ENCODE data around the gene DMXL2. TPM values are rescaled to one million over a fixed set of nuclear protein-coding genes. Genes with fewer than 3 reads are reported as not detected.
"Not testable (repeated sequence)": the region's sequence is repeated elsewhere in the genome, so short reads cannot be mapped to it uniquely, and the experiment has no call there.

DMXL2 gene
- total RNA-seq, 1 donor from 2014 or later, result 68.3 TPM

GRCh38 chr15:51620641-51621040, 1.9 kb downstream of the DMXL2 start:
- H3K4me3 ChIP-seq, result peak overlapping the region; percentile 94
- DNase-seq (no peak), ATAC-seq (no peak)
- no peaks in the 10 kb centered on the region for H3K27me3 ChIP-seq (ENCODE audit: low read depth)
- no peak for TF ChIP-seq CTCF (IDR thresholded peaks at IDR 0.05)
- H3K4me1 ChIP-seq, result peaks cover 16% of the 10 kb centered on the region
- H3K36me3 ChIP-seq, result no peaks in the 10 kb centered on the region
- H3K9me3 ChIP-seq, result no peaks in the 10 kb centered on the region
- intact Hi-C loops (cut with DNase I), result no loop called here
- no peak overlapping the region for H3K27ac ChIP-seq

GRCh38 chr15:51620122-51620521, 2.4 kb downstream of the DMXL2 start:
- ATAC-seq (no peak), DNase-seq (no peak)
- H3K36me3 ChIP-seq, result no peaks in the 10 kb centered on the region
- peak overlapping the region; percentile 94 for H3K4me3 ChIP-seq
- intact Hi-C loops (cut with DNase I), result no loop called here
- H3K27me3 ChIP-seq (ENCODE audit: low read depth), result no peaks in the 10 kb centered on the region
- H3K27ac ChIP-seq, result no peak overlapping the region
- H3K4me1 ChIP-seq, result peaks cover 16% of the 10 kb centered on the region
- no peaks in the 10 kb centered on the region for H3K9me3 ChIP-seq
- TF ChIP-seq CTCF (IDR thresholded peaks at IDR 0.05), result no peak

GRCh38 chr15:51619331-51620035, 3.1 kb downstream of the DMXL2 start:
- no peak for ATAC-seq
- H3K4me1 ChIP-seq, result peaks cover 16% of the 10 kb centered on the region
- H3K36me3 ChIP-seq, result no peaks in the 10 kb centered on the region
- no peak overlapping the region for H3K4me3 ChIP-seq
- H3K9me3 ChIP-seq, result no peaks in the 10 kb centered on the region
- no peak for TF ChIP-seq CTCF (IDR thresholded peaks at IDR 0.05)
- intact Hi-C loops (cut with DNase I), result no loop called here
- no peak overlapping the region for H3K27ac ChIP-seq
- peak; percentile 72 for DNase-seq
- H3K27me3 ChIP-seq (ENCODE audit: low read depth), result no peaks in the 10 kb centered on the region

- no peaks in the 10 kb centered on the region for H3K27me3 ChIP-seq (ENCODE audit: low read depth)
- DNase-seq (no peak), ATAC-seq (no peak)
- TF ChIP-seq CTCF (IDR thresholded peaks at IDR 0.05), result no peak
- H3K4me1 ChIP-seq, result peaks cover 8% of the 10 kb centered on the region
- H3K4me3 ChIP-seq, result no peak overlapping the region
- H3K9me3 ChIP-seq, result no peaks in the 10 kb centered on the region
- no peaks in the 10 kb centered on the region for H3K36me3 ChIP-seq
- no peak overlapping the region for H3K27ac ChIP-seq
- intact Hi-C loops (cut with DNase I), result no loop called here
Observed at GRCh38 chr15:51617886-51618285, 4.7 kb downstream of the DMXL2 start.

- no peak for ATAC-seq
- intact Hi-C loops (cut with DNase I), result no loop called here
Observed at GRCh38 chr15:51613951-51614350, 8.6 kb downstream of the DMXL2 start.

GRCh38 chr15:51612669-51613068, 9.9 kb downstream of the DMXL2 start:
- H3K27me3 ChIP-seq (ENCODE audit: low read depth); H3K27ac ChIP-seq; H3K4me3 ChIP-seq; intact Hi-C loops (cut with DNase I); DNase-seq; ATAC-seq; H3K4me1 ChIP-seq; H3K36me3 ChIP-seq; H3K9me3 ChIP-seq: not testable (repeated sequence)

More at GRCh38 chr15:51613951-51614350, 8.6 kb downstream of the DMXL2 start:
- no peaks in the 10 kb centered on the region for H3K4me1 ChIP-seq
- no peak overlapping the region for H3K4me3 ChIP-seq
- H3K27me3 ChIP-seq (ENCODE audit: low read depth), result no peaks in the 10 kb centered on the region
- TF ChIP-seq CTCF (IDR thresholded peaks at IDR 0.05), result no peak
- no peak overlapping the region for H3K27ac ChIP-seq
- no peaks in the 10 kb centered on the region for H3K36me3 ChIP-seq
- H3K9me3 ChIP-seq, result no peaks in the 10 kb centered on the region
- no peak for DNase-seq

- ATAC-seq; H3K36me3 ChIP-seq; intact Hi-C loops (cut with DNase I); H3K9me3 ChIP-seq; H3K4me1 ChIP-seq; H3K4me3 ChIP-seq; H3K27me3 ChIP-seq (ENCODE audit: low read depth); H3K27ac ChIP-seq: not testable (repeated sequence)
- DNase-seq, result peak; percentile 44
Observed at GRCh38 chr15:51603462-51603948, 19.1 kb downstream of the DMXL2 start.

Data from lower lobe of right lung (tissue), 2 donors.